GM23338 (cell line): Measurements from ENCODE around the gene HNRNPA2B1.
A peak's percentile ranks its signal among the peaks of the same experiment; 100 is the strongest.

ENCODE experiments used
- CREB1 ChIP-seq: fragments of 250-450 bp; sonication (Bioruptor Pico); IDR thresholded peaks from 2 replicates; pipeline ENCODE4 v1.5.0; 2020; ENCODE audit warnings: low read depth, mild to moderate bottlenecking, moderate library complexity
- EZH2 ChIP-seq: fragments of 200-600 bp; sonication (generic); IDR thresholded peaks from one replicate; pipeline ENCODE4 v1.8.0; 2017; ENCODE audit warnings: antibody characterized with exemption, mild to moderate bottlenecking, low read depth; ENCODE audit not compliant: unreplicated experiment
- EZH2phosphoT487 ChIP-seq: fragments of 200-600 bp; sonication (generic); IDR thresholded peaks from one replicate; pipeline ENCODE4 v1.8.1; 2018; ENCODE audit warnings: antibody characterized with exemption; ENCODE audit not compliant: unreplicated experiment
- JUNB ChIP-seq: IDR thresholded peaks from one replicate; pipeline ENCODE4 v1.6.1; 2016; ENCODE audit warnings: antibody characterized with exemption; ENCODE audit not compliant: unreplicated experiment
- POLR2AphosphoS5 ChIP-seq: IDR thresholded peaks from 2 replicates; pipeline ENCODE4 v1.6.1; 2016; ENCODE audit warnings: antibody characterized with exemption, low read depth
- ZNF114 ChIP-seq: fragments of 250-450 bp; sonication (Bioruptor Pico); IDR thresholded peaks from 2 replicates; pipeline ENCODE4 v1.5.0; 2020; ENCODE audit warnings: mild to moderate bottlenecking, moderate library complexity
- ZNF331 ChIP-seq: fragments of 250-450 bp; sonication (Bioruptor Pico); IDR thresholded peaks from 2 replicates; pipeline ENCODE4 v1.5.0; 2020; ENCODE audit warnings: low read depth, mild to moderate bottlenecking, moderate library complexity
- TF ChIP-seq, protein P1 (sequence below): IDR thresholded peaks from one replicate; pipeline ENCODE4 v1.6.1; 2018; ENCODE audit warnings: antibody characterized with exemption; ENCODE audit not compliant: unreplicated experiment
- TF ChIP-seq, protein P2 (sequence below), 2 experiments: fragments of 200-600 bp in 1 of 2; sonication (generic) in 1 of 2; conservative IDR thresholded peaks; 2 replicates each; pipeline versions ENCODE4 v1.5.1 to v1.6.1; 2016 to 2017; ENCODE audit warnings: antibody characterized with exemption in 2 of 2, low read depth in 2 of 2, mild to moderate bottlenecking in 2 of 2, moderate library complexity in 1 of 2

- TF ChIP-seq, protein P1, sequence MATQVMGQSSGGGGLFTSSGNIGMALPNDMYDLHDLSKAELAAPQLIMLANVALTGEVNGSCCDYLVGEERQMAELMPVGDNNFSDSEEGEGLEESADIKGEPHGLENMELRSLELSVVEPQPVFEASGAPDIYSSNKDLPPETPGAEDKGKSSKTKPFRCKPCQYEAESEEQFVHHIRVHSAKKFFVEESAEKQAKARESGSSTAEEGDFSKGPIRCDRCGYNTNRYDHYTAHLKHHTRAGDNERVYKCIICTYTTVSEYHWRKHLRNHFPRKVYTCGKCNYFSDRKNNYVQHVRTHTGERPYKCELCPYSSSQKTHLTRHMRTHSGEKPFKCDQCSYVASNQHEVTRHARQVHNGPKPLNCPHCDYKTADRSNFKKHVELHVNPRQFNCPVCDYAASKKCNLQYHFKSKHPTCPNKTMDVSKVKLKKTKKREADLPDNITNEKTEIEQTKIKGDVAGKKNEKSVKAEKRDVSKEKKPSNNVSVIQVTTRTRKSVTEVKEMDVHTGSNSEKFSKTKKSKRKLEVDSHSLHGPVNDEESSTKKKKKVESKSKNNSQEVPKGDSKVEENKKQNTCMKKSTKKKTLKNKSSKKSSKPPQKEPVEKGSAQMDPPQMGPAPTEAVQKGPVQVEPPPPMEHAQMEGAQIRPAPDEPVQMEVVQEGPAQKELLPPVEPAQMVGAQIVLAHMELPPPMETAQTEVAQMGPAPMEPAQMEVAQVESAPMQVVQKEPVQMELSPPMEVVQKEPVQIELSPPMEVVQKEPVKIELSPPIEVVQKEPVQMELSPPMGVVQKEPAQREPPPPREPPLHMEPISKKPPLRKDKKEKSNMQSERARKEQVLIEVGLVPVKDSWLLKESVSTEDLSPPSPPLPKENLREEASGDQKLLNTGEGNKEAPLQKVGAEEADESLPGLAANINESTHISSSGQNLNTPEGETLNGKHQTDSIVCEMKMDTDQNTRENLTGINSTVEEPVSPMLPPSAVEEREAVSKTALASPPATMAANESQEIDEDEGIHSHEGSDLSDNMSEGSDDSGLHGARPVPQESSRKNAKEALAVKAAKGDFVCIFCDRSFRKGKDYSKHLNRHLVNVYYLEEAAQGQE, result no peak
- TF ChIP-seq, protein P2, sequence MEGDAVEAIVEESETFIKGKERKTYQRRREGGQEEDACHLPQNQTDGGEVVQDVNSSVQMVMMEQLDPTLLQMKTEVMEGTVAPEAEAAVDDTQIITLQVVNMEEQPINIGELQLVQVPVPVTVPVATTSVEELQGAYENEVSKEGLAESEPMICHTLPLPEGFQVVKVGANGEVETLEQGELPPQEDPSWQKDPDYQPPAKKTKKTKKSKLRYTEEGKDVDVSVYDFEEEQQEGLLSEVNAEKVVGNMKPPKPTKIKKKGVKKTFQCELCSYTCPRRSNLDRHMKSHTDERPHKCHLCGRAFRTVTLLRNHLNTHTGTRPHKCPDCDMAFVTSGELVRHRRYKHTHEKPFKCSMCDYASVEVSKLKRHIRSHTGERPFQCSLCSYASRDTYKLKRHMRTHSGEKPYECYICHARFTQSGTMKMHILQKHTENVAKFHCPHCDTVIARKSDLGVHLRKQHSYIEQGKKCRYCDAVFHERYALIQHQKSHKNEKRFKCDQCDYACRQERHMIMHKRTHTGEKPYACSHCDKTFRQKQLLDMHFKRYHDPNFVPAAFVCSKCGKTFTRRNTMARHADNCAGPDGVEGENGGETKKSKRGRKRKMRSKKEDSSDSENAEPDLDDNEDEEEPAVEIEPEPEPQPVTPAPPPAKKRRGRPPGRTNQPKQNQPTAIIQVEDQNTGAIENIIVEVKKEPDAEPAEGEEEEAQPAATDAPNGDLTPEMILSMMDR (conservative IDR thresholded peaks at IDR 0.05; ENCODE audit: low read depth in 2 of 2), result no peak
- TF ChIP-seq ZNF114 (CRISPR knock-in tag) (no peak), POLR2AphosphoS5 (0 out of 2 replicates have a peak, but pooled peaks have one; percentile 19), EZH2 (no peak), EZH2phosphoT487 (no peak), JUNB (no peak), ZNF331 (CRISPR knock-in tag) (no peak), CREB1 (CRISPR knock-in tag) (no peak)
Observed at GRCh38 chr7:26189697-26190096, 10.8 kb downstream of the HNRNPA2B1 start.
